GM19397 (cell line): Measurements from ENCODE around the gene WDFY4.

Experiments used
- ATAC-seq: cut with Tn5 transposase; IDR thresholded peaks from one replicate; pipeline ENCODE4 v1.9.1; 2021; ENCODE audit warnings: mild to moderate bottlenecking, moderate library complexity; ENCODE audit not compliant: unreplicated experiment

WDFY4 gene

DNA sequence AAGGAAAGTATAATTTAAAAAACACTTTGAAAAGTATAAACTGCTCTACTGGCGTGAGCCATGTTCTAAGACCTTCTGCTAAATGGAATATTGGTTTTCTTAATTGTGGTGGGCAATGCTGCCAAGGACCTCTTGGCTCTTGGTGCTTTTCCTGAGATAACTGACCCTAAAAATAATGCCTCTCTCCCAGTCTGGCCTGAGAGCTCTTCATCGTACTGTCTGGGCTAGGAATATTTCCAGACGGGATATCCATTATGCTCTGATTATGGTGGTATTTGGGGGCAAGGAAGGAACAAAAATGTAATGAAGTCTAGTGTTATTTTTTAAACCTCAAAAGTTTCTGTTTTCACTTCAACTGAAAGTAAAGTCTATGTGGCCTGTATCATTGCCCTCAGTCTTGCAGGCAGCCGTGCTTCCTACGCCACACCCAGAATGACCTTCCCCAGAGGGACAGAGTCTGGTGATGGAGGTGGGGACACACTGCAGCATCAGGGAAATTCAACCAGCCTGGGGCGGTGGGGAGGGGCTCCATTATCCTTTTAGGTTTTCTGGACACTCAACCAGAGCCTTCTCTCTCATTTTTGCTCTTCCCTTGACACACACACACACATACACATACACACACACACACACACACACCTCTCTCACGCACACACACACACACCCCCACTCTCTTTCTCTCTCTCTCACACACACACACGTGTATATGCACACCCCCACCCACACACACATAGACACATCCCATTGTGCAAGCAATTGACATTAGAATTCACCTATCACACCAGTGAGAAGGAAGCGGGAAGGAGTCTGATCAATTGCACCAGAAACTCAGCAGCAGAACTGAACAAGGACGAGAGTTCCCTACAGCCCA lies 155.4 kb downstream of the WDFY4 start:
- no peak for ATAC-seq

DNA sequence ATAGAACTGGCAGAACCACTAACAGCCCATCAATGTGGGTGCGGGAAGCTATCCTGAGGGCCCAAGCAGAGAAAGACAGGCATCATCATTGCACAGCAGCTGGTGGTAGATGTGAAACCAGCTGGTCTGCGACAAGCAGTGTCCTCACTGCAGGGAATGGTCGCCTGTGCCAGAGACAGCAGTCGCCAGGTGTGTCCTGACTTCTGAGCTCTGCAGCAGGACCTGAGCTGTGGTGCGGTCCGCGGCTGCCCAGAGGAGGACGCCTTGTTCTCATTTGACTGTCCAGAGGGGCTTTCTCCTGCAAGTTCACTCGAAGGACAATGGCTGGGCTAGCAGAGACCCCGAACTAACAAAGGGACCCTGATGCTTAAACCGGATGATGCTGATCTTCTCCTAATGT lies 157.6 kb downstream of the WDFY4 start:
- no peak for ATAC-seq

DNA sequence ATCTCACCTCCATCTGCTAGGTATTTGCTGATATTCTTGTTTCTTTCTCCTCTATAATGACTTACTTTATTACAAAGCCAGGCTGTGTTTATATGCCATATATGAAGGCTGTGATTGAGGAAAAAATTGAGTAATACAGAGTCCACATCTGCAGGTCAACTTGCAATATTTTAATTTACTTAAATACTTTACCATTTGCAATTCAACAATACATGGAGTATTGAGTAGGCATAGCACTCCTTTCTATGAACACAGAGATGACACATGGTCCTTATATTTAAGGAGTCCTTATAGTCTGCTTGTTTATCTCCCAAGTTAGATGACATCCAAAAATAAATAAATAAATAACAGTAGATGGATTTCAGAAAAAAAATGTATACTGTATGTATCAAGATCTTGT lies 158.5 kb downstream of the WDFY4 start:
- ATAC-seq: no peak

DNA sequence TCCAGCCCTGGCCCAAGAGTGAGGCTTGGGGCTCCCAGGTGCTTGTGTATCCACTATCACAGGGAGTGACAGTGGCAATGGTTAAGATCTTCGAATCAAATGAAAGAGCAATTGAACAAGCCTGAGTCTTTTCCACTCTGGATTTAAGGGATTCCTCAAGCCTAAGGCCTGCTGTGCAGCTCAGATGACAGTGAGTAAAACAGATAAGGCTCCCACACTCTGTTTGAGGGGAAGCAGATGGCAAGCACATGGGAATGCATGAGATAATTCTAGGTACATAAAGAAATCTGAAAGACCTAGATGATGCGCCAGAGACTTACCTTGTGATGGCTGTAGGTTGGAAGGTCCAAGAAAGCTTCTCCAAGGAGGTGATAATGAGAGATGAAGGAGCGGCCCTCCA lies 159.9 kb downstream of the WDFY4 start:
- no peak for ATAC-seq

DNA sequence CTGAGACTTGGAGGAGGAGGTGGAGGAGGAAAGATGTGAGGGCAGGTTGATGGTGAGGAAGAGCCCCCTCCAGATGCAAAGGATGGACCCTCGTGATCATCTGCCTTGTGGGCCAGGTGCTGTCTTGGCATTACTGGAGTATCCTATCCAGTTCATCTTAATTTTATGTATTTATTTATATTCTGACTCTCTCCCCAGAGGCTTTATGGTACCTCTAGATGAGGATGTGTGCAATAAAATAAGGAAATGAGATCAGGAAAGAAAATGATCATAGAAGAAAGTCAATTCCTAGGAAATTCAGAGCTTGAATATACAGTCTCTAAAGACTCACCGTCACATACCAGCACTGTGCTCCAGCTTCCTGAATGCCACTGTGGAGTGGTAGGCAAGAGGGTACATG lies 160.8 kb downstream of the WDFY4 start:
- ATAC-seq: no peak

DNA sequence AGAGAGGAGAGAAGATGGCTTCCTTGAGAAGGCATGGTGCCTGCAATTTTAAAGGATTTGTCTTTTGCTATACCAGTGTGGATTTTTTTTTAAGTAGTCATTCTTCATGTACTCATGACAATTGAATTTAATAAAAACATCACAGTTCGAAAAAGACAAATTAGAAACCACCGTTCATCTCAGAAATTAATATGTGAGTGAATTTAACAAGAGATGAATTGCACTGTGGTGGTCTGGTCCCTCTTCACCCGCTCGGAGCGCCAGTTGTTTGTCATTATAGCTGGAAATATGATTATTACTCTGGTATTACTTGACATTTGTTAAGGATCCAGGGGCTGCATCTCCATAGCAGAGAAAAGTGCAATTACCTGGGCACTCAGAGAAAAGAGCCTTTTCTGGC lies 163.0 kb downstream of the WDFY4 start:
- no peak for ATAC-seq

DNA sequence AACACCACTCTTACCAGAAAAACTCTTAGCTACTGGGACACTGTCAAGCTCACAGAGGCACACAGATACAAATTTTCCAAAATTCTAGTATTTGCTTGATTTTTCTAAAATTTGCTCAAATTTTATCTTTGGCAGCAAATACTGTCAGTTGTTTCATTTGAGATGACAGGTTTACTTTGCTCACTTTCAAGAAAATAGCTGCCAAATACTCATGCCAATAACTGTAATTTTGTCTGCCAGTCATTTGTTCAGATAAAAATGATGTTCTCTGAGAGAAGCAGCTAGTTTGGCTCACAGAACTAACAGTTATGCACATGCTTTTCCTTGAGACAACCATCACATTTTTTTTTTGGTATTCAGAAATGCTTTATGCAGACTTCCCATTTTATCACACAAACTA lies 172.2 kb downstream of the WDFY4 start:
- no peak for ATAC-seq

DNA sequence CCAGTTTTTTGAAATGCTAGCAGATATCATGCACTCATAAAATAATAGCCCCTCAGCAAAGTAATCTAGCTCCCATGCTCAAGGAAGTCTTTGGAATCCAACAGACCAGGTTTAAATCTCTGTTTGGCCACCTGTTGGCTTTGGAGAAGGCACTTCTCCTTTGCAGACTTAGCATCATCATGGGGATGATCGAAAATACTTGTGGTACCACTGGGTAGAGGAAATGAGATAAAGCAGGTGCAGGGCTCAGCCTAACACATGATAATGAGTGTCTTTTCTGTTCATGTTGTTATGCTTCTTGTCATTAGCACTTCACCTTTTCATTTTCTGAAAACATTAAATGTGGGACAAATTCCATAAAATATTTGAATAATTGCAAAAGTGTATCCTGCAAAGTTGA lies 187.6 kb downstream of the WDFY4 start:
- no peak for ATAC-seq

DNA sequence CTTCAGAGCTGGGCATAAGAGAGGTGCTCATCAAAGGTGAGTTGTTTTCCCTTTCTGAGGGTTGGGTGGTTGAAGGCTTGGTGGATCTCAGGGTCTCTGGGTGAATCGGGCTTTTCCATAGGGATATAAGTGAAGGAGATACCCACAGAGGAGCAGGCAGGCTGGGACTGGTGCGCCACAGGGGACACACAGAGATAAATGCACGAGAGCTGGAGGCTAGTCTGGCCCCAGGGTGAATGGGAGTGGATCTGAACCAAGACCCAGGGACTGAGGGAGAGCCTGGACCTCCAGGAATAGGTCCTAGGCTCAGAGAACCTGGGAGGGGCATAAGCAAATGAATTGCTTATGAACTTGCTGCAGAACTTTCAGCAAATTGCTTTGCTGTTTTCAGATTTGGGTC lies 193.4 kb downstream of the WDFY4 start:
- no peak for ATAC-seq

DNA sequence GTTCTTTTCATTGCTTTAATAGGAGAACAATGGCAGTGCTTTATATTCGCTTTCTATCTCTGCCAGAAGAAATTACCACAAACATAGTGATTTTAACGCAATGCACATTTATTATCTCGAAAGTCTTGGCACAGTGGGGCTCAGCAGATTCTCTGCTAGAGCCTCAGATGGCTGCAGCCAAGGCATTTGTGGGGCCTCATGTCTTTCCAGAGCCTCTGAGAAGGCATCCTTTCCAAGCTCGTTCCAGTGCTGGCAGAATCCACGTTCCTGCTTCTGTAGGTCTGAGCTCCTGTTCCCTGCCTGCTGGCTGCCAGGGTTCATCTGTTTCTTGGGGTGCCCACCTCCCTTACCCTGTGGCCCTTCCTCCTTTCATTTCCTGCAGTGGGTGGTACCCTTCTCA lies 194.8 kb downstream of the WDFY4 start:
- no peak for ATAC-seq

DNA sequence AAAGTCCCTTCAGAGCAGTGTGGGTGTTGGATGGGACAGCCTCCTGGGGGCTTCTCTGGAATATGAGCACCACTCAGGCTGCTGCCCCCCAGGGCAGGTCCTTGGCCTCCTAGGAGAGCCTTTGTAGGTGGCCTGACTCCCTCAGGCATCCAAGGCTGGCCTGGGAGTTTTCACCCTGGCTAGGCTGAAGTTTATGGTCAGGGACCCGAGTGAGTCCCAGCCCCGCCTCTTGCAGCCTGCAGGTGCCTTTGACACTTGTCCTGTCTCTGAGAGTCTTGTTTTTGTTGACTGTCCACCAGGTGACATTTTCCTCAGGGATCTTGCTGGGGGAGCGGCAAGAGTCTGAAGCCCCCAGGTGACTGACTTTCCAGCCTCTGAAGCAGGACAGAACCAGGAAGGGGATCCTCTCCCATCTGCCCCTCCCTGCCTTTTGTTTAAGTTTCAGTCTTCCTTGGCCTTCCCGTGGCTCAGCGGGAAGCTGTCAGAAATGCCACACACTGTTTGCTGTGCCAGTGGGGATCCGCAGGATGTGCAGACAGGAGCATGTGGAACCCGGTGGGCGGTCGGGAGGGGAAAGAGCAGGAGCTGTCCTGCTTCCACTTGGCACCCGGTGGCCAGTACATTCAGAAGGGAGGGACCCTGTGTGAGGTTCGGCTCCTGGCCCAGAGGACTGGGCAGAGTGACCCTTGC lies 195.5 kb downstream of the WDFY4 start:
- ATAC-seq: no peak

DNA sequence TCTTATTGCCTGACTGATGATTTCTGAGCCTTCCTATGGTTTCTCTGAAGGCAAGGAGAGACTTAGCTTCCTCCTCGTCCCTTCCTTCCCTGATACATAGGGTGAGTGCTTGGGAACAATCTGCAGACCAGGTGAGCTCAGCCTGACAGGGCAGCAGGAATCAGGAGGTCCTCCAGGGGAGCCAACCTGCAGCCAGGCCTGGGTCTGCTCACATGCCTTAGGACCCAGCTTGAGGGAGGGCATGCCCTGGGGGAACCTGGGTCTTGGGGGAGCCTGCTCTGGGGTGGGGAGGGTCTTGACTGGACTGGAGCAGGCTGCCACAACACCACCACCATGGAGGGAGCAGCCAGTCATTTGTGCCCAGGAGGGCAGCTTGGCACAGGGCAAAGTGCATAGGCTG lies 197.3 kb downstream of the WDFY4 start:
- no peak for ATAC-seq

DNA sequence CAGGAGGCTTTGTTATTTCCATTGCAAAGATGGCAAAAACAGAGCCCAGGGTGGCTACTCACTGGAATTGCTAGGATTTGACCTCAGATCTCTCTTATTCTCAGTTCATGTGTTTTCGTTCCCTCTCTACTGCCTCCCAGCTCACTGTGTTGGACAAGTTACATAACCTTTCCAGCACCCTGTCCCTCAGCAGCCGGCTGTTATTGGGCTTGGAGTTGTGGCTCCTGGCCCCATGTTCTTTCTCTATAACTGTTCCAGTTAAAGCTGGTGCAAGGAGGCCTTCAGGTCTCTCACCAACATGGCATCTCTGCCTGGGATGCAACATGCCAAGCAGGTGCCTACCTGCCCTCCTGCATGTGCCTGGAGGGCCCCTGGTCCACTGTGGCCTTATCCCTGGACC lies 198.2 kb downstream of the WDFY4 start:
- no peak for ATAC-seq

DNA sequence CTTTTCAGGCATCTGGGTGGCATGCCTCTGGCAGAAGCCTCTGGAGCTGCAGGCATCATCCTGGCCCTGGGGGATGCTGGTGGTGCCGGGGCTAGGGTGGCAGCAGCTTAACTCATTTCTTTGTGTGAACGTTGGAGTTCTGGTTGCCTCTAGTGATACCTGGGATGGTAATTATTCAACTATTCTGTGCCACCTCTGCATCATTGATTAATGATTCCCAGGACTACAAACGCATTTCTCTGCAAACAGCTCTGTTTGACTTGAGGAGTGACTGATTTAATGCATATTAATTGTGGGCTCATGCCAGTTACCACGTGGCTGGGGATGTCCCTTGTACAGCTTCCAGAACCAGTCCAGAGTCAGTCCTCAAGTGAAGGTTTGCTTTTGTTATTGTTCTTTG lies 199.0 kb downstream of the WDFY4 start:
- ATAC-seq: no peak

DNA sequence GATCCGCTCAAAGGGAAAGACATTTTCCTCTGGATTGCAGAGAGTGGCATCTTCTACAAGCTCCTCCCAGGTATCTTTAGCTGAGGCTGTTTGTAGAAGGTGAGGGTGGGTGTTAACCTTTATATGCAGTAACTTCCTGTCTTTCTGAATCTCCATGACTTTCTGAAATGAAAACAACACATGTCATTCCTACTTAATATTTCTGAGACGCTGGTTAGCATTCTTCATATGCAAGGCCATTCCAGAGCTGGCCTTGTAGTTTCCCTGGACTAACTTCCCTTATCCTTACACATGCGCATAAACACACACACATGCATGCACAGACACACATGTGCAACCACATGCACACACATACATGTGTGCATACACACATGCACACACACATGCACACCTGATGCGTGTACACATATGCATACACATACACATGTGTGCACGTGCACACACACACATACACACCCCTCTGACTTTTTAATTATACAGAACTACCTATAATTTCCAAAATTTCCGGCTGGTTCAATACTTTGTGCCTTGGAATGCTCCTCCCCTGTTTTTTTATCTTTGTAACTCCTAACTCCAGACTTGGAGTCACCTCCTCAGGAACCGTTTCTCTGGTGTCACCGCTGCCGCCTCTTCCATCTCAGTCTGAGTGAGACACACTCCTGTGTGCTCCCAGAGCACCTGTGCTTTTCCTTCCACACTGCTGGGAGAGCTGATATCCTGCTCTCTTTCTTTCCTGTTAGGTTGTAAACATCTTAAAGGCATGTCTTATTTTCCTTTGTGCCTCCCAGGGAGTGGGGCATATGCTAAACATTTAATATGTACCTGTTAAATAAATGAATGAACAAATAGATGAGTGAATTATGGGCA lies 199.7 kb downstream of the WDFY4 start:
- no peak for ATAC-seq

DNA sequence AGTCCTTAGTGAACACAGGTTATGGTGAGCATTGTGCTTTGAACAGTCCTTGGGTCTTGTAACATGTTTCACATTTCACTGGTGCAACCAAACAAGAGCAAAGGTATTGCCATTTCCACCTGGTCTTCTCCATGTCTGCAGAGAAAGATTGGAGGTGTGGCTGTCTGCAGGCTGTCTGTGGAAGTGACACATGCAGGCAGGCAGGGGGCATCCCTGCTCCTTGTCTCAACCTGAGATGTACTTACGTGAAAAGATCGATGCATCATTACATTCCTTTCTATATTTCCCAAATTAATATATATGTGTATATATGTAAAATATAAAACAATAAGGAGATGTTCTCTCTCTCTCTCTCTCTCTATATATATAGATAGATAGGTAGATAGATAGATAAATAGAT lies 200.7 kb downstream of the WDFY4 start:
- no peak for ATAC-seq

DNA sequence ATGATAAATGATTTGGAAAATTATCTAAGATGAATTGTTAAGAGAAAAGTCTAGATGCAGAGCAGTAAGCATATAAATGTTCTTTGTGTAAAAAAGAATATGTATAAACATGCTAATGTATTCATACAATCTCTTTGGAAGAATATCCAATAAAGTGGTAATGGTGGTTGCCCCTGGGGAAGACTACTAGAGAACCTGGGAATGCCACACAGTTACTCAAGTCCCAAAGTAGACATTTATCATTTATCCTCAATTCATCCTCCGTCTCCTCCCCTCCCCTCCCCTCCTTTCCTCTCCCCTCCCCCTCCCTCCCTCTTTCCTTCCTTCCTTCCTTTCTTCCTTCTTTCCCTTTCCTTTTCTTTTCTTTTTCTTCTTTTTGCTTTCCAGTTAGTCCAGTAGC lies 203.3 kb downstream of the WDFY4 start:
- ATAC-seq: no peak

DNA sequence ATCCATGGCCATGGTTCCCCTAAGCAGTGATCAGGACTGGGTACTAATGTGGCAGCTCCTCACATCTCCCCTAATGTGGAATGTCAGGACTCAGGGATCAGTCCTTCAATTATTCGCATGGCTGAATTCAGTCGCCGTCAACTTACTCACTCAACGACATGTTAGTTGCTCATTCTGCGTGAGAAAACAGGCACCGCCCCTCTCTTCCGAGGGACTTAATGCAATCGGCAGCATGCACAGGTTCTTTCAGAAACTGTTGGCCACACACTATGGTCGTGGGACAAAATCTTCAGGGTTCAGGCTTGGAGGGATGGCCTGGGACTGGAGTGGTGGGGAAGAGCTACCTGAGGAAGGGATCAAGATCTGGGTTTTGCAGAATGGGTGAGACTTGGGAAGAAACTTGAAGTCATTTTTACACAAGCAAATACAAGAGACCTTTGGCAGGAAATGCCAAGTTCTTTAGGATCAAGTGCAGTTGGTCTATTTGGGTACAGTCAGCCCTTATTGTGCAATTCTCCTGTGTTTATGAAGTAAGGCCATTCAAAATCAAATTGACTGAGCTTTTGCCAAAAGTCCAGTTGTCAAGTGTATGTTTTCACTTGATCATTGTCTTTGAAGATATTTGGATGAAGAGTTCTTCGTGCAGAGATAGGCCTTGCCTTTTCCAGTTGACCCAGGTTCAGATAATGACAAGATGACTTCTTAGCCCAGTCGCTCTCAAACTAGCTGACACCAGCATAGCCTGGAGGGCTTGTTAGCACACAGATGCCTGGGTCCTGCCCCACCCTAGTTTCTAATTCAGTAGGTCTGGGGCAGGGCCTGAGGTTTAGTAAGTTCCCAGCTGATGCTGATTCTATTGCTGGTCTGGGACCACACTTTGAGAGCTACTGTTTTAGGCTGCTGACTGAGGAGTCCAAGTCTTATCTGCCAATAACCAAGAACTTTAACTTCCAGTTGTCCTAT lies 206.5 kb downstream of the WDFY4 start:
- no peak for ATAC-seq

DNA sequence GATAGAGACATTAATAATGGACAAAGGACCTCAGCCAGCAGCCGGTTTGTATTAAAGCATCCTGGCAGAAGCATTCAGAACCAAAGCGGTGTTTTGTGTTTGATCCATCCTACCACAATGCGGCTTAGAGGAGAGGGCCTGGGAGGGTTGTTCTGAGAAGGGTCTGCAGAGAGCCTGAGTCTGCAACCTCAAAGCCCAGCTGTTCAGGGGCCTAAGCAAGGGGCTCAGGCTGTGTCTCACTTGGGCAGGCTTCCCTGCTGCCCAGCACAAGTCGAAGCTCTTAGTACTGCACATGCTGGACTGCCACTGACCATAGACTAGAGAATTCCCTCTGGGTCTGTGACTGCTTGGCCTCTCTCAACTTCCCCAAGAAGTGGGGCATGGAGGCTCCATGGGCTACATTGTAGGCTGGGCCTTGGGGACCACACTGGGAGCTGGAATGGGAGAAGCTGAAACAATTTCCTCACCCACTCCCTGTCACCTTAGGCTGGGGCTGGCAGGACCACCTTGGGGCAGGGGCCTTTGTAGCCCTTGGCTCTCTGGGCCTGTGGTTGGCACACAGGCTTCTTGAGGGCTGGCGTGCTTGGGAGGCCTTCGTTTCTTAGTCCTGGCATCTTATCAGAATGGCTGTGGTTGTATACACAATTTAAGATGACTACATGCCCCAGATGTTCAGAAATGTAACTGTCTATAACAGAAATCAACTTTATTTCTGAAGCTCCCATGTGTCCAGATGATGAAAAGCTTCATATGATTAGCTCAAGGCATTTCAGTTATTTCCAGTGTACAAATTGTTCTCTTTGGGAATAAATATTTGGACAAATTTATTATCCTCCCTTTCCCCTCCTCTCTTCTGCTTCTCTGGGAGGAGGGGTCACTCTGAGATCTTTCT lies 210.5 kb downstream of the WDFY4 start:
- no peak for ATAC-seq
